Raji (cell line): ENCODE data around the gene CPAMD8.

Source experiments
- POLR2A ChIP-seq: IDR thresholded peaks from 2 replicates; pipeline ENCODE4 v1.6.1; 2011; ENCODE audit warnings: low read depth, low read length, control low read depth; ENCODE audit not compliant: insufficient read depth

CPAMD8 gene

DNA sequence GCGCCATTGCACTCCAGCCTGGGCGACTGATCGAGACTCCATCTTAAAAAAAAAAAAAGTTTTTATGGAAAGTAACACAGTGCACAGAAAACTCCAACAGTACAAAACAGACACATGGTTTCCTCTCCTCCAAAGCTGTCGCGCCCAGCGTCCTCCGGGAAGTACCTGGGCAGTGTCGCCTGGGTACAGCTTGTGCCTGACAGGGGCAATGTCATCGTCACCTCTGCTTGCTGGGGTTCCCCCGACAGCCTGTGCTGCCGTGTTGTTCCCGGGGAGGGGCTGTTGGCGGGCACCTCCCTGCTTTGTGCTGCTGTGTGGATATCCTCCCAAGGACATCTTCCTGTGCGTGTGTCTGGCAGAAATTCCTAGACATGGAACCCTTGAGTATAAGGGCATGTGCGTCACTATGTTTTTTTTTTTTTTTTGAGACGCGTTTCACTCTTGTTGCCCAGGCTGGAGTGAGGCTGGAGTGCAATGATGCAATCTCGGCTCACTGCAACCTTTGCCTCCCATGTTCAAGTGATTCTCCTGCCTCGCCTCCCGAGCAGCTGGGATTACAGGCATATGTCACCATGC, 140.2 kb downstream of the CPAMD8 start:
- no peak for TF ChIP-seq POLR2A

DNA sequence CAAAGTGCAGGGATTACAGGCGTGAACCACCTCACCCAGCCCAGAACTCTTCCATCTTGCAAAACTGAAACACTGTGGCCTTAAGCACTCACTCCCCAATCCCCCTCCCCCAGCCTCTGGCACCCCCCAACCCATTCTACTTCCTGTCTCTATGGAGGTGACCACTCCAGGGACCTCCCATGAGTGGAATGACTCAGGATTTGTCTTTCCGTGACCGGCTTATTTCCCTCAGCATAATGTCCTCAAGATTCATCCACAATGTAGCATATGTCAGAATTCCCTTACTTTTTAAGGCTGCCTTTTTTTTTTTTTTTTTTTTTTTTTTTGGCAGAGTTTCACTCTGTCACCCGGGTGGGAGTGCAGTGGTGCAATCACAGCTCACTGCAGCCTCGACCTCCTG, 141.4 kb downstream of the CPAMD8 start:
- TF ChIP-seq POLR2A: no peak

DNA sequence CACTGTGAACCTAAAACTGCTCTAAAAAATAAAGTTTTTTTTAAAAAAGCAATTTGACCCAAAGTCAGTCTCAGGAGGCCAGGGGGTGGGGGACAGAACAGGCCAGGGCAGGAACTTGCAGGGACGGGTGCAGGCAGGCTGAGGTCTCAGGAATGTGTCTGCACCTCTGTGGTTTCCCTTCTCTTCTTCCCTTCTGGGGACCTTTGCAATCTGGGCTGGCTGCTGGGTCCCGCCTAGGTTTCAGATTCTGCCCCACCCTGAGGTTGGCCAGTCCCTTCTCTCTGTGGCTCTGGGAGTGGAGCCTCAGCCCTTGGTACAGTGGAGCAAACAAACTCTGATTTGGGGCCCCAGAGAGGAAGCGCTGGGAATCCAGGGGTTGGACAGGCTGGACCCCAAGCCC, 143.1 kb downstream of the CPAMD8 start:
- no peak for TF ChIP-seq POLR2A

DNA sequence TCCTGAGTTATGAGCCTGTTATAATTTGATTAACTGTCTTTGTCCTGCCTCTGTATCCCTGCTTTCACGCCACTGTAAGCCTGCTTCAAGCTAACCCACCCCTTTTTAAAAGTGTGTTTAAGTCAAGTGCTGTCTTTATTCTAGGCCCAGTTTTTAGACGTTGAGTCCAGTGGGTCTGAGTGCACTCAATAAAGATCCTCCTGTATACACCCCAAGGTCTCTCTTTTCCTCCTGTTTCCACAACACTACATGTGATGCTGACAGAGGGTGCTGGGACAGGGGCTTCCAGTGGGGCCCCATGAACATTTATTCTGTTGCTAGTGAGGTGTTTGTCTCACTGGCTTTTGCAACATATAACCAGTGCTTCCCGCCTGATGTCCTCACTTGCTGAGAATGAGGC, 144.5 kb downstream of the CPAMD8 start:
- TF ChIP-seq POLR2A: no peak

DNA sequence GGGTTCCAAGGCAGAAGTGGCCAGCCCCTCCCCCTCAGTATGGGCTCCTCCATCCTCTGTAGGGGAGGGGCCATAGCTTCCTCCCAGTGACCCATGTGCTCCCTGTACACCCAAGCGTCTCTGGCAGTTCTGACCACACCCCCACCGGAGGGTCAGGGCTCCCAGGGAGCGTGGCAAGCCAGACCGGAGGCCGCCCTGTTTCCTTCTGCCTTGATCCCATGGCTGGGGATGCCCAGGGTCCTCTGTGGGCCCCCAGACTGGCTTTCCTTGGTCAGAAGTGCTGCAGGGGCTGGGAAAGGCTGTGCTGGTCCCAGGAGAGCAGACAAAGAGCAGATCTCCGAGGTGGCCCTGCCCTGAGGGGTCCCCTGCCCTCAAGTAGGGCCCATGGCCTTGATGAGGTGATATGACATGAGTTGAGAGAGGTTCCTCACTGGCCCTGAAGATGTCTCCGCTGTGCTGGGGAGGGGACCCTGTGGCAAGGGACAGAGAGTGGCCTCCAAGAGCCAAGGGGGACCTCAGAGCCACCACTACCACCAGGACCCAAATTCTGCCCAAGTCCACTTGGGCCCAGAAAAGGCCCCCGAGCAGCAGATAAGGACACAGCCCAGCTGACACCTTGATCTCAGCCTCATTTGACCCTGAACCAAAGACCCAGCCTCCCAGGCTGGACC, 145.6 kb downstream of the CPAMD8 start:
- no peak for TF ChIP-seq POLR2A

DNA sequence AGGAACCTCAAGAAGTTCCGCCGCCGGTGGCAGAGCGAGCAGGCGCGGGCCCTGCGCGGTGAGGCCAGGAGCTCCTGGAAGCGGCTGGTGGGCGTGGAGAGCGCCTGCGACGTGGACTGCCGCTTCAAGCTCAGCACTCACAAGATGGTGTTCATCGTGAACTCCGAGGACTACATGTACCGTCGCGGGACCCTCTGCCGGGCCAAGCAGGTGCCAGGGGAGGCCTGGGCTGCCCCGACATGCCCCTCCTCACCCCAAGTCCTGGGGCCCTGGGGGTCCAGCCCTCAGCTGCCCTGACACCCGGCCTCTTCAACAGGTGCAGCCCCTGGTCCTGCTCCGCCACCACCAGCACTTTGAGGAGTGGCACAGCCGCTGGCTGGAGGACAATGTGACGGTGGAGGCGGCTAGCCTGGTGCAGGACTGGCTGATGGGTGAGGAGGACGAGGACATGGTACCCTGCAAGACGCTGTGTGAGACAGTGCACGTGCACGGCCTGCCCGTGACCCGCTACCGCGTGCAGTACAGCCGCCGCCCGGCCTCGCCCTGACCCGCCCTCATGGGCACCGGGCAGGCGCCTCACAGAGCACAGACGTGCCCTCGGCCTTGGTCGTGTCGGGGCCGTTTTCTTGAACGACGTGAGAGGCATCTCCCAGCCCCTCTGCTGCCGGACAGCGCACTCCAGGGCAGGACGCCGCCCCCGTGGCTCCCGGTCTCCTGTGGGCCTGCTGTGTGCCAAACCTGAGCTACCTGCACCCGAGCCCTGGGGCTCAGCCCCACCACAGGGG, 148.2 kb downstream of the CPAMD8 start:
- TF ChIP-seq POLR2A: no peak

DNA sequence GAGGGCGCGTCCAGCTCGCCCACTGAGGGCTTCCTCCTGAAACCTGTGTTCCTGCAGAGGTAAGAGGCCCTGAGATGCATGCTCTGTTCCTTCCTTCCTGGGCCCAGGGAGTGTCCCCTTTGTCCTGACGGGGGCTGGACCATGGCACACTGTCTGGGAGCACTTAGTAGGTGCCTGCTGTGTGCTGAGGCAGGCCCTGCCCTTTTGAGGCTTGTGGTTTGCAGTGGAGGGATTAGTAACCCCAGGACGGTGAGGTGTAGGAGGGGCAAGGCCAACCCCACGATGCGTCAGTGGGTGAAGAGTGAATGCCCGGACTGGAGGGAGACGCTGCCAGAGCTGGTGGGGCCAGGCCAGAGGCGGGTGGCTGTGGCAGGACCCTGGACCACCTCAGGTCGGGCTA, 149.0 kb downstream of the CPAMD8 start:
- no peak for TF ChIP-seq POLR2A

DNA sequence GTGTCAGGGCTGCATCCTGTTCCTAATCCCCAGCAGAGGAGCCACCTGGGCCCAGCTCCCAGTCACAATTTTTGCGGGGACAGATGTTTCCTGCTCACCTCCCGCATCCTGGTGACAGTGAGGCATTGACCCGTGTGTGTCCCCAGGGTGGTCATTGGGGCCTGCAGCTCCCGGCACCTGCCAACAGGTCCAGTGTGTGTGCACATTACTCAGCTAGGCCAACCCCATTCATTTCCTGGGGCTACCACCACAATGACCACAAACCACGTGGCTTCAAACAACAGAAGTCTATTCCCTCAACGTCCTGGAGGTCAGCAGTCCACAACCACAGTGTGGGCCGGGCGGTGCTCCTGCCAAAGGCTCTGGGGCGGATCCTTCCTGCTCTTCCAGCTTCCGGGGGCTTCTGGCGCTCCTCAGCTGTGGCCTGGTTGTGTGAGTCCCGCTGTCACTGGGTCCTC, 149.7 kb downstream of the CPAMD8 start:
- no peak for TF ChIP-seq POLR2A

DNA sequence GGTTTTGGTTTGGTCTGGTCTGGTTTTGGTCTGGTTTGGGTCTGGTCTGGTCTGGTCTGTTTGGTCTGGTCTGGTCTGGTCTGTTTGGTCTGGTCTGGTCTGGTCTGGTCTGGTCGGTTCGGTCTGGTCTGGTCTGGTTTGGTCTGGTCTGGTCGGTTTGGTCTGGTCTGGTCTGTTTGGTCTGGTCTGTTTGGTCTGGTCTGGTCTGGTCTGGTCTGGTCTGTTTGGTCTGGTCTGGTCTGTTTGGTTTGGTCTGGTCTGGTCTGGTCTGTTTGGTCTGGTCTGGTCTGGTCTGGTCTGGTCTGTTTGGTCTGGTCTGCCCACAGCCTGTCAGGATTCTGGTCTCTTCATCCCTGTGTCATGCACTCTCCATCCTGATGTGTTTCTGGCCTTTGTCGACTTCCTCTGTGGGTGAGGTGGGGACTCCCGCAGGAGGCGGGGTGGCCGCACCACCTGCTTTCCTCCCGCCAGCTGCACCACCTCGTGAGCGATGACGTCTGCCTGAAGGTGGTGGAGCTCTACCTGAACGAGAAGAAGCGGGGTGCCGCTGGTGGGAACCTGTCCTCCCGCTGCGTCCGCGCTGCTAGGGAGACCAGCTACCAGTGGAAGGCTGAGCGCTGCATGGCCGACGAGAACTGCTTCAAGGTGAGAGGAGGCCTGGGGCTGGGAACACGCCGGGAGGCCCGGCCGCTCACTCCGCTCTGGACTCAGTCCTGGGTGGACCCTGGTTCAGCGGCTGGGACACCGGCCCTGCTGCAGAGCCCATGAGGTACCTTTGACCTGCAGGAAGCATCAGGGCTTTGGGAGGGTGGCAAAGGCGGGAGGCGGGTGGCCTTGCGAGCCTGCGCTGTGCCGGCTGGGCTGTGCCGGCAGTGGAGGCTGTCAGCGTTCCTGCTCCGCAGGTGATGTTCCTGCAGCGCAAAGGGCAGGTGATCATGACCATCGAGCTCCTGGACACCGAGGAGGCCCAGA, 150.7 kb downstream of the CPAMD8 start:
- TF ChIP-seq POLR2A: no peak

DNA sequence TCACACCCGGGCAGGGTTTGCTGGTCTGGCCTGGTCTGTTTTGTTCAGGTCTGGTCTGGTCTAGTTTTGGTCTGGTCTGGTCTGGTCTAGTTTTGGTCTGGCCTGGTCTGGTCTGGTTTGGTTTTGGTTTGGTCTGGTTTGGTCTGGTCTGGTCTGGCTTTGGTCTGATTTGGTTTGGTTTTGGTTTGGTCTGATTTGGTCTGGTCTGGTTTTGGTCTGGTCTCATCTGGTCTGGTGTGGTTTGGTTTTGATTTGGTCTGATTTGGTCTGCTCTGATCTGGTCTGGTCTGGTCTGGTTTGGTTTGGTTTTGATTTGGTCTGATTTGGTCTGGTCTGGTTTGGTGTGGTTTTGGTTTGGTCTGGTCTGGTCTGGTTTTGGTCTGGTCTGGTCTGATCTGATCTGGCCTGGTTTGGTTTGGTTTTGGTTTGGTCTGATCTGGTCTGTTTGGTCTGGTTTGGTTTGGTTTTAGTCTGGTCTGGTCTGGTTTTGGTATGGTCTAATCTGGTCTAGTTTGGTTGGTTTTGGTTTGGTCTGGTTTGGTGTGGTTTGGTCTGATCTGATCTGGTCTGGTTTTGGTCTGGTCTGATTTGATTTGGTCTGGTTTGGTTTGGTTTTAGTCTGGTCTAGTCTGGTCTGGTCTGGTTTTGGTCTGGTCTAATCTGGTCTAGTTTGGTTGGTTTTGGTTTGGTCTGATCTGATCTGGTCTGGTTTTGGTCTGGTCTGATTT, 152.2 kb downstream of the CPAMD8 start:
- no peak for TF ChIP-seq POLR2A

DNA sequence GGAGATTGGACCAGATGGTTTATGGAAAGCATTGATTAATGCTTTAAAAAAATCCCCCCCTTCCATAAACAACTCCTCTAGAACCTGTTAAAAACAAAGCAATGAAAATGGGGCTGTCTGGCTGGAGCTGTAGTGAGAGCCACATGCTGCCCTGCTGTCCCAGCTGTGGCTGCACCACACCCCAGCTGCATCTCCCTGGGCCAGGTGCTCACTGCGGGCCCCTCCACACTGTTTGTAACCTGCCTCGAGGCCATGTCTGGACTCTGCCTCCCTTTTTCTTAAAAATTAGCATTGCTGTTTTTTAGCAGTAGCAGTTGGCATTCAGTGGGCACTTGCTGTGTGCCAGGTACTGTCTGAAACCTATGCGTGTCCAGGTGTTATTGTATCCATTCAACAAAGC, 153.0 kb downstream of the CPAMD8 start:
- TF ChIP-seq POLR2A: no peak

DNA sequence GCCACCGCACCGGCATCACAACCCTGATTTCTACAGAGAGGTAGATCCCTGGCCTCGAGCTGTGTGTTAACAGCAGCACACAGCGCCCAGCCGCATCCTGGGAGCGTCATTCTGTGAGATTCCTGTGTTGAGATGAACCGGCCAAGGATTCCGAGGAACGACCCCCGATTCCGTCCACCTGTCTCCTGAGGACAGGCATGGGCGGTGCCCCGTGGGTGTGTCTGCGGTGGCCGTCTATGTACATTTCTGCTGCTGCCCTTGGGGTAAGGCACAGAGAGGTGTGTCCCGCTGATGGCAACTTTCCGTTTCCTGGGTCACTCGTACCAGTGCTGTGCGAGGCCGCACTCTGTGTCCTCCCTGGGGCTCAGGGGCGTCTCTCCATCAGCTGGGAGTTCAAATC, 153.9 kb downstream of the CPAMD8 start:
- no peak for TF ChIP-seq POLR2A

DNA sequence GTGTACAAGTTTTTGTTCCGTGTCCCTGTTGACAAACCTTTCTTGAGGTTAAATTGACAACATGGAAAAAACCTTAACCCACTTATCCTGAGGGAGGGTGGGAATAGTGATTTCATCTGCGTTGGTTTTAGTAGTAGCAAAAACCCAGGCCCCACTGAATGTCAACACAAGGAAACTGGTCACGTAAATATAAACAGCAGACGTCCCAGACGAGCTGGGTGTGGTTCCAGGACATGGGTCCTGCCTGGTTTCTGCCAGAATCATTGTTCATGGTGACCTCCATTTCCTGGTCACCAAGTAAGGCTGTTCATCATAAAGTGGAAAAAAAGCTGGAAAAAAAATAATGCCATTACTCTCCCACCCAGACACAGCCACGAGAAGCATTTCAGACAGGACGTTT, 154.7 kb downstream of the CPAMD8 start:
- TF ChIP-seq POLR2A: no peak

DNA sequence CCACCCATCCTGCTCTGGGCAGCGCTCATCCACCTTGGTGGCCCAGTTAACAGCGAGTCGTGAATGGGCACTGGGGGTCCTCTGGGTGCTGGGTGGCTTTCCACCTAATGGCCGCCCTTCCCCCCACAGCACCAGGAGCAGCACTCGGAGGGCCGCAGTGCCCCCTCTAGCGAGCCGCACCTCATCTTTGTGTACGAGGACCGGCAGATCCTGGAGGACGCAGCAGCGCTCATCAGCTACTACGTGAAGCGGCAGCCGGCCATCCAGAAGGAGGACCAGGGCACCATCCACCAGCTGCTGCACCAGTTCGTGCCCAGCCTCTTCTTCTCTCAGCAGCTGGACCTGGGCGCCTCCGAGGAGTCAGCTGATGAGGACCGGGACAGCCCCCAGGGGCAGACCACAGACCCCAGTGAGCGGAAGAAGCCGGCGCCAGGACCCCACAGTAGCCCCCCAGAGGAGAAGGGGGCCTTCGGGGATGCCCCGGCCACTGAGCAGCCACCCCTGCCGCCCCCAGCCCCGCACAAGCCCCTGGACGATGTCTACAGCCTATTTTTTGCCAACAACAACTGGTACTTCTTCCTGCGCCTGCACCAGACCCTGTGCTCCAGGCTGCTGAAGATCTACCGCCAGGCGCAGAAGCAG, 157.2 kb downstream of the CPAMD8 start:
- no peak for TF ChIP-seq POLR2A
